ENCODE measurements around the gene NACAD. TPM values are rescaled to one million over a fixed set of nuclear protein-coding genes. Genes with fewer than 3 reads are reported as not detected.

Gene NACAD
- total RNA-seq, 1 donor = 3.6 TPM

GRCh38 chr7:45125193-45125904 lies 36.6 kb upstream of the NACAD start:
- DNase-seq (ENCODE audit: low read depth) = no peak
- TF ChIP-seq CTCF (IDR thresholded peaks at IDR 0.05; ENCODE audit: insufficient read depth, low read length) = no peak
- H3K4me3 ChIP-seq (ENCODE audit: low read depth, low read length) = no peak overlapping the region

- TF ChIP-seq CTCF (IDR thresholded peaks at IDR 0.05; ENCODE audit: insufficient read depth, low read length) = no peak
- no peak for DNase-seq (ENCODE audit: low read depth)
- no peak overlapping the region for H3K4me3 ChIP-seq (ENCODE audit: low read depth, low read length)
Measured at GRCh38 chr7:45123913-45124710, 35.3 kb upstream of the NACAD start.

- H3K4me3 ChIP-seq (ENCODE audit: low read depth, low read length) = no peak overlapping the region
- DNase-seq (ENCODE audit: low read depth) = no peak
- TF ChIP-seq CTCF (IDR thresholded peaks at IDR 0.05; ENCODE audit: insufficient read depth, low read length) = no peak
Measured at GRCh38 chr7:45122975-45123860, 34.4 kb upstream of the NACAD start.

GRCh38 chr7:45119550-45119949 lies 30.8 kb upstream of the NACAD start:
- no peak for TF ChIP-seq CTCF (IDR thresholded peaks at IDR 0.05; ENCODE audit: insufficient read depth, low read length)
- no peak overlapping the region for H3K4me3 ChIP-seq (ENCODE audit: low read depth, low read length)
- no peak for DNase-seq (ENCODE audit: low read depth)

GRCh38 chr7:45118889-45119331 lies 30.1 kb upstream of the NACAD start:
- TF ChIP-seq CTCF (IDR thresholded peaks at IDR 0.05; ENCODE audit: insufficient read depth, low read length) = no peak
- no peak overlapping the region for H3K4me3 ChIP-seq (ENCODE audit: low read depth, low read length)
- DNase-seq (ENCODE audit: low read depth) = no peak

- DNase-seq (ENCODE audit: low read depth) = no peak
- no peak overlapping the region for H3K4me3 ChIP-seq (ENCODE audit: low read depth, low read length)
- TF ChIP-seq CTCF (IDR thresholded peaks at IDR 0.05; ENCODE audit: insufficient read depth, low read length) = no peak
Measured at GRCh38 chr7:45118292-45118691, 29.5 kb upstream of the NACAD start.
